ENCODE data around the gene ARHGAP8. TPM values are rescaled to one million over a fixed set of nuclear protein-coding genes. Genes with fewer than 3 reads are reported as not detected.

ARHGAP8 gene
- total RNA-seq, 4 donors from 2014 or later: 1.5 to 6.9 (median 4.2) TPM

DNA sequence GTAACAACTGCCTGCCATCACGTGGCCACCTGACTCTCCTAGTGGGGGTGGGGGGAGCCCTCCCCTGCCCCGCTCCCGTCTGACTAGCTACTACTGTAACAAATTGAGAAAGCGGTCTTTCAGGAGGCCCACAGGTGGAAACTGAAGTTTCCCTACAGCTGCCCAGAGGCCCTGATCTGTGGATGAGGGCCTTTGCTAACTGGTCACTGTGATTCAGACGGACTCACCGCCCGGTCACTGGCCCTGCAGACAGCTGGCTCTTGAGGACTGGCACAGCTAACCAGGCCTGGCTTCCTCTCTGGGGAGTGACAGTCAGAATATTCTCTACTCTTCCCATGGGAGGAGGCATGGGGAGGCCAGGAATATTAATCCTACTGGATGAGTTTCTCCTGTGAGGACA, 116.8 kb downstream of the ARHGAP8 start:
- Histone ChIP-seq H3K4me3 (no peak overlapping the region), H3K36me3 (no peaks in the 10 kb centered on the region), H3K4me1 (no peaks in the 10 kb centered on the region), H3K9me3 (no peaks in the 10 kb centered on the region), H3K27ac (no peak overlapping the region), H3K27me3 (no peaks in the 10 kb centered on the region)
- TF ChIP-seq, protein P1, sequence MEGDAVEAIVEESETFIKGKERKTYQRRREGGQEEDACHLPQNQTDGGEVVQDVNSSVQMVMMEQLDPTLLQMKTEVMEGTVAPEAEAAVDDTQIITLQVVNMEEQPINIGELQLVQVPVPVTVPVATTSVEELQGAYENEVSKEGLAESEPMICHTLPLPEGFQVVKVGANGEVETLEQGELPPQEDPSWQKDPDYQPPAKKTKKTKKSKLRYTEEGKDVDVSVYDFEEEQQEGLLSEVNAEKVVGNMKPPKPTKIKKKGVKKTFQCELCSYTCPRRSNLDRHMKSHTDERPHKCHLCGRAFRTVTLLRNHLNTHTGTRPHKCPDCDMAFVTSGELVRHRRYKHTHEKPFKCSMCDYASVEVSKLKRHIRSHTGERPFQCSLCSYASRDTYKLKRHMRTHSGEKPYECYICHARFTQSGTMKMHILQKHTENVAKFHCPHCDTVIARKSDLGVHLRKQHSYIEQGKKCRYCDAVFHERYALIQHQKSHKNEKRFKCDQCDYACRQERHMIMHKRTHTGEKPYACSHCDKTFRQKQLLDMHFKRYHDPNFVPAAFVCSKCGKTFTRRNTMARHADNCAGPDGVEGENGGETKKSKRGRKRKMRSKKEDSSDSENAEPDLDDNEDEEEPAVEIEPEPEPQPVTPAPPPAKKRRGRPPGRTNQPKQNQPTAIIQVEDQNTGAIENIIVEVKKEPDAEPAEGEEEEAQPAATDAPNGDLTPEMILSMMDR (IDR thresholded peaks at IDR 0.05): no peak
- TF ChIP-seq POLR2A (IDR thresholded peaks at IDR 0.05) (no peak), EP300 (IDR thresholded peaks at IDR 0.05) (no peak), POLR2AphosphoS5 (IDR thresholded peaks at IDR 0.05) (no peak)
- WGBS: 83% methylated on average over 5 of the region's 7 CpGs
- no peak for DNase-seq (ENCODE audit: low spot score in 2 of 2)

DNA sequence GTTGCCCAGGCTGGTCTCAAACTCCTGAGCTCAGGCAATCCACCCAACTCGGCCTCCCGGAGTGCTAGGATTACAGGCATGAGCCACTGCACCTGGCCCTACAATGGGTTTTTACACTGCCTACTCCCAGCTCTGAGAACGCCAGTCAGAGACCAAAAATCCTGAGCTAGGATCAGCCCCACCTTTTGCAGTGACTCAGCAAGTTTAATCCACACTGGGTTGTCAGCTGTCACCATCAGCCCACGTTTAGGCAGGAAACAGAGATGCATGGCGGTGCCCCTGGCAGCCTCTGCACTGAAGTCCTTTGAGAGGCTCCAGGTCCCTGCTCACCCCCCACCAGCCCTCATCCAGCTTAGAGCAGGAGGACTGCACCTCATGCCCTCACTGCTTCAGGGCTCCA, 117.6 kb downstream of the ARHGAP8 start:
- no peaks in the 10 kb centered on the region for H3K9me3 ChIP-seq
- no peaks in the 10 kb centered on the region for H3K36me3 ChIP-seq
- DNase-seq (ENCODE audit: low spot score in 2 of 2): no peak
- no peaks in the 10 kb centered on the region for H3K4me1 ChIP-seq
- H3K27me3 ChIP-seq: no peaks in the 10 kb centered on the region
- 49% methylated on average over 5 of the region's 5 CpGs for WGBS
- H3K27ac ChIP-seq: no peak overlapping the region
- no peak for TF ChIP-seq EP300 (IDR thresholded peaks at IDR 0.05)
- TF ChIP-seq POLR2A (IDR thresholded peaks at IDR 0.05): no peak
- no peak for TF ChIP-seq POLR2AphosphoS5 (IDR thresholded peaks at IDR 0.05)
- TF ChIP-seq, protein P1 (IDR thresholded peaks at IDR 0.05): no peak
- H3K4me3 ChIP-seq: no peak overlapping the region

DNA sequence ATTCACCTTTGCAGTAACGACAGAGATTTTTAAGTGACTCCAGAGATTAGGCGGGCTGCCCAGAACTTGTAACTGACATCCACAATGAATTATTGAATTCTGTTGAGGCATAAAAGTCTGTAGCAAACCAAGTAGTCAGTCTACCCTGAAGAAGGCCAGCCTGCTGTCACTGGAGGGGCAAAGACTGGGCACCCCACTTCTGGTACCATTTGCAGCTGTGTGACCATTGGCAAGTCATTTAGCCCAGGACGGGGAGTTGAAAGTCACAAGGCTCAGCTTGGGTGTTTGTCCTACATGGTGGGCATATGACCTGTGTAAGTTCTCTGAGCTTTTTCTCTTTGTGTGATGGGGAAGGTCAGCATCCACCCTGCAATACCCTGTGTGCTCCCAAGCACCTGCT, 119.4 kb downstream of the ARHGAP8 start:
- no peaks in the 10 kb centered on the region for H3K4me1 ChIP-seq
- TF ChIP-seq, protein P1 (IDR thresholded peaks at IDR 0.05): no peak
- TF ChIP-seq POLR2A (IDR thresholded peaks at IDR 0.05) (no peak), EP300 (IDR thresholded peaks at IDR 0.05) (no peak), POLR2AphosphoS5 (IDR thresholded peaks at IDR 0.05) (no peak)

DNA sequence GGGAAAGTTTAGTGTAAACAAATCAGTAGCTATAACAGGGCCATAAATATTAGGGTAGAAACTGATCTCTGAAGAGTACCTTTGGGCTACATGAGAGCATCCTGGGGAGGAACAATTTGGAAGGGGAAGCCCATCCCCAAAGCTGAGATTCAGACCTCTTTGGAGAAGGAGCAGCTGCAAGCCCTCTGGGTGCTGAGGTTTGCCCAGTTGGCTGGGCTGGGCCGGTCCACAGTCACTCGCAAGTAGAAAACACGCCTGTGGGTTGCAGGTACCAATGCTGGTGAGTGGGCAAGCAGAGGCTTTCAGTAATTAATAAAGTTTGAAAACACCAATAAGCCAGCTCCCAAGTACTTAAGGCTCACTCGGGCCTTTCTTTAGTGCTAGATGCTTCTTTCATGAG, 124.5 kb downstream of the ARHGAP8 start:
- DNase-seq (ENCODE audit: low spot score in 2 of 2): no peak
- TF ChIP-seq, protein P1 (IDR thresholded peaks at IDR 0.05): no peak
- TF ChIP-seq EP300 (IDR thresholded peaks at IDR 0.05) (no peak), POLR2A (IDR thresholded peaks at IDR 0.05) (no peak), POLR2AphosphoS5 (IDR thresholded peaks at IDR 0.05) (no peak)

More for the DNA sequence above, 119.4 kb downstream of the ARHGAP8 start:
- no peaks in the 10 kb centered on the region for H3K36me3 ChIP-seq
- H3K4me3 ChIP-seq: no peak overlapping the region
- no peaks in the 10 kb centered on the region for H3K27me3 ChIP-seq
- WGBS: 73% methylated on average over 3 of the region's 3 CpGs
- no peak overlapping the region for H3K27ac ChIP-seq
- H3K9me3 ChIP-seq: peaks cover under 1% of the 10 kb centered on the region
- no peak for DNase-seq (ENCODE audit: low spot score in 2 of 2)

DNA sequence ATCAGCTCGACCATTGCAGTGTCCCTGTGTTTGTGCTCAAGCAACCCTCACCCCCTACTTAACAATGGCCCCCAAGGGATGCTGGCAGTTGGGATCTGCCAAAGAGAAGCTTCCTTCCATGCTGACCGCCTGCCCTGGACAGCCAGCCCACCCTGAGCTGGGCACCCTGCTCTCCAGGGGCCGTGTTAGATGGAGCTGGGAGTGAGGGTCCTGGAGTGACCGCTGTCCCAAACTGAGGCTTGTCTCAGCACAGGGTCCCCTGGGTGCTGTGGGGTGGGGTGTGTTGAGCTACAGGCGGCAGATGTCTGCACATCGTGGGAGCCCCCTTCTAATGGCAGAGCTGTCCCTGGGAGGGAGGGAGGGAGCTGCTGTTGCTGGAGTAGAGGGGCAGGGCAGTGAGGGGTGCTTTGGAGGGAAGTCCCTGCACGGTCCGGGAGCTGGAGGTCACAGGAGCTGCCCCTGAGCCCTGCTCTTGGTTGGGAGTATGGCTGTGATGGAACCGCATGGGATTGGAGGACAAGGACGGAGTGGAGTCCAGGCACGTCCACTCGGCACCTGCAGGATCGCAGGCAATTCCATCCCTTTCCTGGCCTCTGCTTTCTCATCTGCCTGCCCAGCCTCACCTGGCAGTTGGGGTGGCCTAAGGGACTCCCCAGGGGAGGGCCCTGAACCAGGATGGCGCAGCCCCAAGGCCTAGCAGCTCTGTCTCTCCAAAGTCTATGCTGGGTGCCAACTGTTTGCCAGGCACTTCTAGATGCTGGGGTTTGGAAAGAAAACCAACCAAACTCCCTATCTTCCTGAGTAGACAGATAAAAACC, 126.3 kb downstream of the ARHGAP8 start:
- peak in 1 of 2 donors; percentile 20 for DNase-seq (ENCODE audit: low spot score in 2 of 2)

More for the DNA sequence above, 124.5 kb downstream of the ARHGAP8 start:
- H3K4me1 ChIP-seq: no peaks in the 10 kb centered on the region
- peaks cover 4% of the 10 kb centered on the region for H3K27me3 ChIP-seq
- H3K4me3 ChIP-seq: no peak overlapping the region
- peaks cover 3% of the 10 kb centered on the region for H3K9me3 ChIP-seq
- 87% methylated on average over 4 of the region's 4 CpGs for WGBS
- H3K36me3 ChIP-seq: no peaks in the 10 kb centered on the region
- H3K27ac ChIP-seq: no peak overlapping the region

More for the DNA sequence above, 126.3 kb downstream of the ARHGAP8 start:
- no peak for TF ChIP-seq EP300 (IDR thresholded peaks at IDR 0.05)
- TF ChIP-seq, protein P1 (IDR thresholded peaks at IDR 0.05): no peak
- no peak for TF ChIP-seq POLR2AphosphoS5 (IDR thresholded peaks at IDR 0.05)
- TF ChIP-seq POLR2A (IDR thresholded peaks at IDR 0.05): no peak
- Histone ChIP-seq H3K27me3 (peaks cover 4% of the 10 kb centered on the region), H3K4me1 (no peaks in the 10 kb centered on the region), H3K9me3 (peaks cover 3% of the 10 kb centered on the region), H3K36me3 (no peaks in the 10 kb centered on the region), H3K4me3 (no peak overlapping the region), H3K27ac (no peak overlapping the region)
- WGBS: 83% methylated on average over 9 of the region's 14 CpGs
